Keratinocyte (primary cell): ENCODE data around the gene TENT5A. TPM values are rescaled to one million over a fixed set of nuclear protein-coding genes. Genes with fewer than 3 reads are reported as not detected.
"Not testable (repeated sequence)": the region's sequence is repeated elsewhere in the genome, so short reads cannot be mapped to it uniquely, and the experiment has no call there.

ENCODE experiments used
- DNase-seq: peaks from one replicate; pipeline ENCODE4 v3.0.0-alpha.2; 2011; ENCODE audit warnings: low read depth, missing footprints, low spot score
- FAIRE-seq: peaks from 2 replicates; lab custom pipeline; 2011; peaks lifted over from hg19 to GRCh38; lab: Jason Lieb, UNC
- H2AFZ ChIP-seq: 2 replicates; pipeline ENCODE4 v1.6.0; 2012; ENCODE audit warnings: low read length, control low read depth, inconsistent platforms; ENCODE audit not compliant: control insufficient read depth
- H3K27ac ChIP-seq: 2 replicates; pipeline ENCODE4 v1.5.1; 2011; ENCODE audit warnings: low read length; ENCODE audit not compliant: control insufficient read depth, insufficient read depth
- H3K27me3 ChIP-seq: 3 replicates; pipeline ENCODE4 v1.6.0; 2011; ENCODE audit warnings: low read length; ENCODE audit not compliant: control insufficient read depth, insufficient read depth; ENCODE audit errors: extremely low read depth
- H3K36me3 ChIP-seq, 2 experiments: 2 replicates in 1 of 2; 3 replicates in 1 of 2; pipeline ENCODE4 v1.5.1; 2011; ENCODE audit warnings: low read length in 2 of 2, mild to moderate bottlenecking in 1 of 2; ENCODE audit not compliant: control insufficient read depth in 2 of 2, insufficient read depth in 2 of 2; ENCODE audit errors: extremely low read depth in 1 of 2
- H3K4me1 ChIP-seq: 3 replicates; pipeline ENCODE4 v1.5.1; 2011; ENCODE audit warnings: low read length; ENCODE audit not compliant: control insufficient read depth, insufficient read depth; ENCODE audit errors: extremely low read depth
- H3K4me2 ChIP-seq: 3 replicates; pipeline ENCODE4 v1.6.0; 2011; ENCODE audit warnings: low read depth, low read length; ENCODE audit not compliant: control insufficient read depth, insufficient read depth; ENCODE audit errors: extremely low read depth
- H3K4me3 ChIP-seq, 3 experiments: fragments of 200-600 bp in 1 of 3; sonication (generic) in 1 of 3; 2 replicates in 2 of 3; 3 replicates in 1 of 3; pipeline ENCODE4 v1.5.1; 2011 to 2016; ENCODE audit warnings: low read length in 3 of 3, mild to moderate bottlenecking in 3 of 3, control low read depth in 2 of 3, inconsistent platforms in 1 of 3, low read depth in 1 of 3, mixed read lengths in 1 of 3, mixed run types in 1 of 3, moderate library complexity in 1 of 3; ENCODE audit not compliant: control insufficient read depth in 2 of 3, insufficient read depth in 2 of 3; ENCODE audit errors: extremely low read depth in 1 of 3
- H3K79me2 ChIP-seq: 2 replicates; pipeline ENCODE4 v1.6.0; 2012; ENCODE audit warnings: low read length; ENCODE audit not compliant: control insufficient read depth, insufficient read depth
- H3K9ac ChIP-seq: 3 replicates; pipeline ENCODE4 v1.6.0; 2011; ENCODE audit warnings: low read length; ENCODE audit not compliant: control insufficient read depth, insufficient read depth; ENCODE audit errors: extremely low read depth
- H3K9me1 ChIP-seq: 3 replicates; pipeline ENCODE4 v1.6.0; 2011; ENCODE audit warnings: low read length; ENCODE audit not compliant: control insufficient read depth, insufficient read depth; ENCODE audit errors: extremely low read depth
- H3K9me3 ChIP-seq: 2 replicates; pipeline ENCODE4 v1.5.1; 2012; ENCODE audit warnings: low read depth, low read length; ENCODE audit not compliant: control insufficient read depth
- H4K20me1 ChIP-seq: 3 replicates; pipeline ENCODE4 v1.6.0; 2011; ENCODE audit warnings: low read length; ENCODE audit not compliant: control insufficient read depth, insufficient read depth; ENCODE audit errors: extremely low read depth
- EZH2 ChIP-seq: IDR thresholded peaks from one replicate; pipeline ENCODE4 v1.6.1; 2012; ENCODE audit warnings: inconsistent platforms, mild to moderate bottlenecking, low read length, moderate library complexity
- dilution Hi-C: fragments of 300-500 bp; cut with MboI; formaldehyde crosslinking; loops from one replicate; pipeline ENCODE4 v1.7.0; 2020; ENCODE audit warnings: low sequenced_read_pairs; ENCODE audit not compliant: extremely low pct_ligation_motif_present
- polyA plus RNA-seq, 5 experiments: library from polyadenylated mRNA; depleted of rRNA in 3 of 5; stranded (reverse) in 3 of 5; stranded (forward) in 1 of 5; unstranded in 1 of 5; fragments of >200 nt; gene quantifications; 1 replicate in 1 of 5; 2 replicates in 3 of 5; 3 replicates in 1 of 5; pipeline versions ENCODE4 v1.2.1 to v1.2.3, GENCODE V29; 2011 to 2012; ENCODE audit warnings: missing spikeins in 2 of 5, low read depth in 1 of 5, low replicate concordance in 1 of 5
- TF ChIP-seq, protein P1 (sequence below), 3 experiments: IDR thresholded peaks in 1 of 3; conservative IDR thresholded peaks in 1 of 3; optimal IDR thresholded peaks in 1 of 3; 2 replicates in 2 of 3; 3 replicates in 1 of 3; pipeline versions ENCODE3 to v1.5.1; 2011; ENCODE audit warnings: low read length in 3 of 3, mild to moderate bottlenecking in 3 of 3, moderate library complexity in 2 of 3, control low read depth in 1 of 3, inconsistent platforms in 1 of 3; ENCODE audit not compliant: insufficient read depth in 2 of 3; ENCODE audit errors: extremely low read depth in 1 of 3

TENT5A gene
- polyA plus RNA-seq, 1 donor (not counting 4 experiments of a cell fraction or from before 2014, with no cell fraction given): 1.6 TPM

DNA sequence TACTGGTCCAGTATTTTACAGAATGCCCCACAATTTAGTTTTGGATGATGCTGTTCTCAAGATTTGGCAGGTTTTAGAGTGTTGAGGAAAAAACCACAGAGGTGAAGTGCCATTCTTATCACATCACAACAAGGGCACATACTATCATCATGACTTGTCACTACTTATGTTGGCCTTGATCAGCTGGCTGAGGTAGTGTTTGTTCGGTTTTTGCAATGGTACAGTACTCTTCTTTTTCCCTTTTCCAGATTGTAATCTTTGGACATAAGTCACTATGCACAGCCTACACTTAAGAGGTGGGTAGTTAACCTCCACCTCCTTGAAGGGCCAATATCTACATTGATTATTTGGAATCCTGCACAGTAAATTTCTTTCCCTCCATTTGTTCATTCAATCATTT, 8.8 kb downstream of the TENT5A start:
- H4K20me1 ChIP-seq: no peaks in the 10 kb centered on the region
- no peak for DNase-seq
- H3K9me1 ChIP-seq: no peaks in the 10 kb centered on the region
- no peaks in the 10 kb centered on the region for H3K27me3 ChIP-seq
- dilution Hi-C loops: no loop called here
- no peak for TF ChIP-seq EZH2
- TF ChIP-seq, protein P1, sequence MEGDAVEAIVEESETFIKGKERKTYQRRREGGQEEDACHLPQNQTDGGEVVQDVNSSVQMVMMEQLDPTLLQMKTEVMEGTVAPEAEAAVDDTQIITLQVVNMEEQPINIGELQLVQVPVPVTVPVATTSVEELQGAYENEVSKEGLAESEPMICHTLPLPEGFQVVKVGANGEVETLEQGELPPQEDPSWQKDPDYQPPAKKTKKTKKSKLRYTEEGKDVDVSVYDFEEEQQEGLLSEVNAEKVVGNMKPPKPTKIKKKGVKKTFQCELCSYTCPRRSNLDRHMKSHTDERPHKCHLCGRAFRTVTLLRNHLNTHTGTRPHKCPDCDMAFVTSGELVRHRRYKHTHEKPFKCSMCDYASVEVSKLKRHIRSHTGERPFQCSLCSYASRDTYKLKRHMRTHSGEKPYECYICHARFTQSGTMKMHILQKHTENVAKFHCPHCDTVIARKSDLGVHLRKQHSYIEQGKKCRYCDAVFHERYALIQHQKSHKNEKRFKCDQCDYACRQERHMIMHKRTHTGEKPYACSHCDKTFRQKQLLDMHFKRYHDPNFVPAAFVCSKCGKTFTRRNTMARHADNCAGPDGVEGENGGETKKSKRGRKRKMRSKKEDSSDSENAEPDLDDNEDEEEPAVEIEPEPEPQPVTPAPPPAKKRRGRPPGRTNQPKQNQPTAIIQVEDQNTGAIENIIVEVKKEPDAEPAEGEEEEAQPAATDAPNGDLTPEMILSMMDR (optimal IDR thresholded peaks at IDR 0.05 in 1 of 3, IDR thresholded peaks at IDR 0.05 in 1 of 3, conservative IDR thresholded peaks at IDR 0.05 in 1 of 3; ENCODE audit: extremely low read depth in 1 of 3, insufficient read depth in 2 of 3, low read length in 3 of 3): no peak
- H3K79me2 ChIP-seq: no peaks in the 10 kb centered on the region
- peak; percentile 48 for FAIRE-seq
- no peak overlapping the region for H3K9ac ChIP-seq
- H3K4me1 ChIP-seq: no peaks in the 10 kb centered on the region
- H2AFZ ChIP-seq: no peak overlapping the region
- no peak overlapping the region for H3K27ac ChIP-seq
- H3K36me3 ChIP-seq: no peaks in the 10 kb centered on the region
- no peak overlapping the region for H3K4me2 ChIP-seq
- no peak overlapping the region for H3K4me3 ChIP-seq
- H3K9me3 ChIP-seq: no peaks in the 10 kb centered on the region

DNA sequence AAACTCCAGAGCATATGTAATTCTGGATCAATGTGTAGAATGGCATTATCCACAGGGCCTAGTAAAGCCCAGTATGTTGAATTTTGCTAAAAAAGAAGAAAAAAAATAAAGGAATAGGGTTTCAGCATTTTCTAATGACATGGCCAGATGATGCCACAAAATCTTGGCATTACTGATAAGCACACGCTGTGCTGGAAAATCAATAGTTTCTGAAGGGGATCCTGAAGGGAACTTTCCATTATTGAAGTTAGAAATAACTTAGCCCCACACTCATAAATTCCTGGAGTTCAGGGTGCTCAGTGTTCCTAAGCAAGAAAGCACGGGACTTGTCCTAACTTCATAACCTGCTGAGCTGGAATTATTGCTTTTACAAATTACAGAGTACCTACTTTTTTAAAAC, 10.8 kb downstream of the TENT5A start:
- DNase-seq (no peak), FAIRE-seq (no peak)
- TF ChIP-seq EZH2: no peak
- TF ChIP-seq, protein P1 (optimal IDR thresholded peaks at IDR 0.05 in 1 of 3, IDR thresholded peaks at IDR 0.05 in 1 of 3, conservative IDR thresholded peaks at IDR 0.05 in 1 of 3; ENCODE audit: extremely low read depth in 1 of 3, insufficient read depth in 2 of 3, low read length in 3 of 3): no peak
- no peaks in the 10 kb centered on the region for H3K36me3 ChIP-seq
- no peak overlapping the region for H3K9ac ChIP-seq
- H2AFZ ChIP-seq: no peak overlapping the region
- no peak overlapping the region for H3K27ac ChIP-seq
- no peak overlapping the region for H3K4me2 ChIP-seq
- no peaks in the 10 kb centered on the region for H3K79me2 ChIP-seq
- no peaks in the 10 kb centered on the region for H4K20me1 ChIP-seq
- no peak overlapping the region for H3K4me3 ChIP-seq
- H3K9me3 ChIP-seq: no peaks in the 10 kb centered on the region
- no peaks in the 10 kb centered on the region for H3K4me1 ChIP-seq
- H3K9me1 ChIP-seq: no peaks in the 10 kb centered on the region
- dilution Hi-C loops: no loop called here
- H3K27me3 ChIP-seq: no peaks in the 10 kb centered on the region

- H3K27me3 ChIP-seq, FAIRE-seq, H3K9ac ChIP-seq, H2AFZ ChIP-seq, H3K4me3 ChIP-seq, H3K9me1 ChIP-seq, H3K4me2 ChIP-seq, H3K27ac ChIP-seq, dilution Hi-C loops, H3K79me2 ChIP-seq, H3K9me3 ChIP-seq, H4K20me1 ChIP-seq, H3K4me1 ChIP-seq, DNase-seq, H3K36me3 ChIP-seq: not testable (repeated sequence)
Observed at GRCh38 chr6:81740591-81740990, 11.9 kb downstream of the TENT5A start.
